Hepatocyte (in vitro differentiated cells): ENCODE results near the gene PFKL. TPM values are rescaled to one million over a fixed set of nuclear protein-coding genes. Genes with fewer than 3 reads are reported as not detected.
"Not testable (repeated sequence)": the region's sequence is repeated elsewhere in the genome, so short reads cannot be mapped to it uniquely, and the experiment has no call there.

Experiments used
- DNase-seq: peaks from one replicate; pipeline ENCODE4 v3.0.0-alpha.2; 2016; ENCODE audit warnings: low spot score
- H2AFZ ChIP-seq: fragments of 200-600 bp; sonication (generic); 2 replicates; pipeline ENCODE4 v1.6.0; 2016; ENCODE audit warnings: antibody characterized with exemption, mild to moderate bottlenecking
- H3K27ac ChIP-seq: fragments of 200-600 bp; sonication (generic); 2 replicates; pipeline ENCODE4 v1.5.1; 2016; ENCODE audit warnings: mild to moderate bottlenecking
- H3K27me3 ChIP-seq: fragments of 200-600 bp; sonication (generic); 2 replicates; pipeline ENCODE4 v1.6.1; 2016
- H3K36me3 ChIP-seq: fragments of 200-600 bp; sonication (generic); replicated peaks from 2 replicates; pipeline ENCODE4 v1.5.1; 2016; ENCODE audit warnings: low read depth; ENCODE audit not compliant: insufficient read depth
- H3K4me1 ChIP-seq: fragments of 200-600 bp; sonication (generic); 2 replicates; pipeline ENCODE4 v1.5.1; 2016; ENCODE audit warnings: mild to moderate bottlenecking, moderate library complexity; ENCODE audit not compliant: insufficient read depth
- H3K4me2 ChIP-seq: fragments of 200-600 bp; sonication (generic); 2 replicates; pipeline ENCODE4 v1.6.0; 2016
- H3K4me3 ChIP-seq: fragments of 200-600 bp; sonication (generic); 2 replicates; pipeline ENCODE4 v1.5.1; 2016; ENCODE audit warnings: mild to moderate bottlenecking
- H3K79me2 ChIP-seq: fragments of 200-600 bp; sonication (generic); 2 replicates; pipeline ENCODE4 v1.6.0; 2017; ENCODE audit warnings: mild to moderate bottlenecking
- H3K9me2 ChIP-seq: fragments of 200-600 bp; sonication (generic); replicated peaks from 2 replicates; pipeline ENCODE4 v1.6.0; 2017; ENCODE audit warnings: mild to moderate bottlenecking; ENCODE audit not compliant: insufficient read depth
- H3K9me3 ChIP-seq: fragments of 200-600 bp; sonication (generic); 2 replicates; pipeline ENCODE4 v1.5.1; 2016; ENCODE audit warnings: low read depth, mild to moderate bottlenecking
- H4K20me1 ChIP-seq: fragments of 200-600 bp; sonication (generic); 2 replicates; pipeline ENCODE4 v1.6.0; 2016; ENCODE audit warnings: mild to moderate bottlenecking; ENCODE audit not compliant: insufficient read depth, poor library complexity, severe bottlenecking
- CTCF ChIP-seq: fragments of 200-600 bp; sonication (generic); IDR thresholded peaks from 2 replicates; pipeline ENCODE4 v1.5.1; 2016; ENCODE audit warnings: antibody characterized with exemption, mild to moderate bottlenecking; ENCODE audit not compliant: poor library complexity
- EZH2 ChIP-seq: fragments of 200-600 bp; sonication (generic); IDR thresholded peaks from 2 replicates; pipeline ENCODE4 v1.6.1; 2016; ENCODE audit warnings: antibody characterized with exemption, mild to moderate bottlenecking, borderline replicate concordance
- EZH2phosphoT487 ChIP-seq: fragments of 200-600 bp; sonication (generic); IDR thresholded peaks from one replicate; pipeline ENCODE4 v1.6.1; 2018; ENCODE audit warnings: antibody characterized with exemption, mild to moderate bottlenecking, low read depth, moderate library complexity; ENCODE audit not compliant: unreplicated experiment, severe bottlenecking
- WGBS: methylation state at CpG from one replicate; pipeline ENCODE4 v1.1.6; 2016; ENCODE audit warnings: low lambda C conversion rate; ENCODE audit errors: missing lambda C conversion rate; 5-methylcytosine and 5-hydroxymethylcytosine counted together
- polyA plus RNA-seq: library from polyadenylated mRNA; unstranded; fragments of >200 nt; fragmentation: Nextera tagmentation; extraction: Ambion mirVana; gene quantifications from 2 replicates; pipeline ENCODE4 v1.2.1, GENCODE V29; 2016
- total RNA-seq: library from RNA; depleted of rRNA; stranded (reverse); fragments of >200 nt; gene quantifications from 2 replicates; pipeline ENCODE4 v1.2.3, GENCODE V29; 2014

PFKL gene
- total and polyA plus RNA-seq, 2 experiments from 2014 or later = 140 to 205 TPM

DNA sequence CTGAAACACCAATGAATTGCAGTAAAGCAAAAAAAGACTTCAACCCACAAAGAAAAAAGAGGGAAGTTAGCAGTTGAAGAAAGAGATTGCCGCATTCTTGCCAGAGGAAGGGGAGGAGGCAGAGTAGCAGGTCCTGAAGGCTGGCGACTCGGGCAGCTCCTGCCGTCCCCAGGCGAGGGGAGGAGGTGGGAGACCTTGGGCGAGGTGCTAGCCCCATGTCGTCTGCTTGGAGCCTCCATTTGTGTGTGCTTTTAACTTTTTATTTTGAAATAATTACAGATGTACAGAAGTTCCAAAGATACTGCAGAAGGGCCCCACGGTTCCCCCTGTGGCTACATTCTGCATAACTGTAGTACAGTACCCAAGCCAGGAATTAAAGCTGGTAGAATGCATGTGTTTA lies 60.3 kb downstream of the PFKL start:
- H4K20me1 ChIP-seq = no peaks in the 10 kb centered on the region
- no peaks in the 10 kb centered on the region for H3K27me3 ChIP-seq
- H3K4me3 ChIP-seq = no peak overlapping the region
- DNase-seq = no peak
- 80% methylated on average over 8 of the region's 8 CpGs for WGBS
- H3K79me2 ChIP-seq = no peaks in the 10 kb centered on the region
- no peaks in the 10 kb centered on the region for H3K36me3 ChIP-seq
- H3K27ac ChIP-seq = no peak overlapping the region
- H3K4me2 ChIP-seq = no peak overlapping the region
- TF ChIP-seq EZH2phosphoT487 (no peak), EZH2 (no peak), CTCF (no peak)
- no peaks in the 10 kb centered on the region for H3K9me2 ChIP-seq
- no peaks in the 10 kb centered on the region for H3K9me3 ChIP-seq
- no peaks in the 10 kb centered on the region for H3K4me1 ChIP-seq
- H2AFZ ChIP-seq = no peak overlapping the region

- not testable (repeated sequence) for H2AFZ ChIP-seq, H3K79me2 ChIP-seq, H3K9me2 ChIP-seq, H3K36me3 ChIP-seq, H3K27me3 ChIP-seq, H3K9me3 ChIP-seq, H3K27ac ChIP-seq, H4K20me1 ChIP-seq, DNase-seq, H3K4me3 ChIP-seq, H3K4me2 ChIP-seq, H3K4me1 ChIP-seq
- 93% methylated on average over 5 of the region's 5 CpGs for WGBS
These were observed 62.0 kb downstream of the PFKL start for GRCh38 chr21:44361903-44362302.

- Histone ChIP-seq H3K79me2 (no peaks in the 10 kb centered on the region), H3K36me3 (no peaks in the 10 kb centered on the region), H3K27me3 (no peaks in the 10 kb centered on the region), H3K27ac (no peak overlapping the region), H3K9me2 (no peaks in the 10 kb centered on the region), H4K20me1 (no peaks in the 10 kb centered on the region), H3K4me2 (no peak overlapping the region), H3K4me3 (no peak overlapping the region), H2AFZ (no peak overlapping the region), H3K9me3 (no peaks in the 10 kb centered on the region), H3K4me1 (no peaks in the 10 kb centered on the region)
- WGBS = 83% methylated on average over 1 of the region's 1 CpG
- DNase-seq = no peak
- no peak for TF ChIP-seq CTCF
- TF ChIP-seq EZH2phosphoT487 = no peak
- TF ChIP-seq EZH2 = no peak
These were observed 63.4 kb downstream of the PFKL start for GRCh38 chr21:44363278-44363677.

GRCh38 chr21:44364151-44365053 lies 64.5 kb downstream of the PFKL start:
- H3K36me3 ChIP-seq = no peaks in the 10 kb centered on the region
- no peak for TF ChIP-seq CTCF
- TF ChIP-seq EZH2 = no peak
- no peak for TF ChIP-seq EZH2phosphoT487
- H3K9me3 ChIP-seq = no peaks in the 10 kb centered on the region
- H3K4me3 ChIP-seq = no peak overlapping the region
- H2AFZ ChIP-seq = no peak overlapping the region
- H3K27me3 ChIP-seq = peaks cover 4% of the 10 kb centered on the region
- H4K20me1 ChIP-seq = no peaks in the 10 kb centered on the region
- H3K79me2 ChIP-seq = no peaks in the 10 kb centered on the region
- no peak for DNase-seq
- H3K9me2 ChIP-seq = no peaks in the 10 kb centered on the region
- H3K4me2 ChIP-seq = no peak overlapping the region
- H3K27ac ChIP-seq = no peak overlapping the region
- 78% methylated on average over 17 of the region's 22 CpGs for WGBS
- H3K4me1 ChIP-seq = no peaks in the 10 kb centered on the region
